Measurements from ENCODE around the gene TDRD6.

TDRD6 gene

DNA sequence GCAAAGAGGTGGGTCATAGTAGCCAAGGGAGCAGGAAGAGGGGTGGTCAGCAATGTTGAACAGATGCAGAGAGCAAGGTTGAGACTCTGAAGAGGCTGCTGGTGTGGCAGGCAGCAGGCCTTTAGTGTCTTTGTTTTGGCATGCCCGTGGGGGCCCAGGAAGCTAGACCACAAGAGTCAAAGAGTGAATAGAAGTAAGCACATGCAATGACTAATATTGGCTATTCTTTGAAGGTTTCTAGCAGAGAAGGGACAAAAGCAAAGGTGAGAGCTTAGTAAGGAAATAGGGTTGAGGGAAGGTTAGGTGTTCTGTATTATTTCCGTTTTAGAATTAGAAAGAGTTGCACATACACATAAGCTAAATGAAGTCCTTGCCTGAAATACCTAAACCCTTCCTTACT, 18.8 kb downstream of the TDRD6 start:
- H3K27ac ChIP-seq (ENCODE audit: extremely low read depth, low read depth, low read length) = no peak overlapping the region
- H3K9me3 ChIP-seq (ENCODE audit: control insufficient read depth, insufficient read depth, low read depth, low read length) = no peaks in the 10 kb centered on the region
- peaks cover 11% of the 10 kb centered on the region for H3K4me1 ChIP-seq (ENCODE audit: control insufficient read depth, insufficient read depth, low read length)
- H3K4me3 ChIP-seq (ENCODE audit: low read depth, low read length) = no peak overlapping the region
- POLR2A ChIA-PET = no interaction called here
- CTCF ChIA-PET = interaction anchor here (0.6 to 3.4 kb wide), 4 partner anchors 29 to 578 kb away, joined by 3 to 9 read pairs (median 4); partner anchors contain the start of gene PLA2G7
- TF ChIP-seq ZNF670 (tag by site-specific recombination; IDR thresholded peaks at IDR 0.05; ENCODE audit: low read depth) (no peak), ZNF114 (tag by site-specific recombination; IDR thresholded peaks at IDR 0.05) (no peak), PRDM1 (tag by site-specific recombination; IDR thresholded peaks at IDR 0.05) (no peak), SP3 (tag by site-specific recombination; IDR thresholded peaks at IDR 0.05) (no peak), HOXA7 (CRISPR knock-in tag; IDR thresholded peaks at IDR 0.05; ENCODE audit: borderline replicate concordance) (no peak), ZNF132 (tag by site-specific recombination; IDR thresholded peaks at IDR 0.05; ENCODE audit: borderline replicate concordance) (no peak)
- TF ChIP-seq, protein P1, sequence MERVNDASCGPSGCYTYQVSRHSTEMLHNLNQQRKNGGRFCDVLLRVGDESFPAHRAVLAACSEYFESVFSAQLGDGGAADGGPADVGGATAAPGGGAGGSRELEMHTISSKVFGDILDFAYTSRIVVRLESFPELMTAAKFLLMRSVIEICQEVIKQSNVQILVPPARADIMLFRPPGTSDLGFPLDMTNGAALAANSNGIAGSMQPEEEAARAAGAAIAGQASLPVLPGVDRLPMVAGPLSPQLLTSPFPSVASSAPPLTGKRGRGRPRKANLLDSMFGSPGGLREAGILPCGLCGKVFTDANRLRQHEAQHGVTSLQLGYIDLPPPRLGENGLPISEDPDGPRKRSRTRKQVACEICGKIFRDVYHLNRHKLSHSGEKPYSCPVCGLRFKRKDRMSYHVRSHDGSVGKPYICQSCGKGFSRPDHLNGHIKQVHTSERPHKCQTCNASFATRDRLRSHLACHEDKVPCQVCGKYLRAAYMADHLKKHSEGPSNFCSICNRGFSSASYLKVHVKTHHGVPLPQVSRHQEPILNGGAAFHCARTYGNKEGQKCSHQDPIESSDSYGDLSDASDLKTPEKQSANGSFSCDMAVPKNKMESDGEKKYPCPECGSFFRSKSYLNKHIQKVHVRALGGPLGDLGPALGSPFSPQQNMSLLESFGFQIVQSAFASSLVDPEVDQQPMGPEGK (tag by site-specific recombination; IDR thresholded peaks at IDR 0.05) = no peak
- TF ChIP-seq, protein P2, sequence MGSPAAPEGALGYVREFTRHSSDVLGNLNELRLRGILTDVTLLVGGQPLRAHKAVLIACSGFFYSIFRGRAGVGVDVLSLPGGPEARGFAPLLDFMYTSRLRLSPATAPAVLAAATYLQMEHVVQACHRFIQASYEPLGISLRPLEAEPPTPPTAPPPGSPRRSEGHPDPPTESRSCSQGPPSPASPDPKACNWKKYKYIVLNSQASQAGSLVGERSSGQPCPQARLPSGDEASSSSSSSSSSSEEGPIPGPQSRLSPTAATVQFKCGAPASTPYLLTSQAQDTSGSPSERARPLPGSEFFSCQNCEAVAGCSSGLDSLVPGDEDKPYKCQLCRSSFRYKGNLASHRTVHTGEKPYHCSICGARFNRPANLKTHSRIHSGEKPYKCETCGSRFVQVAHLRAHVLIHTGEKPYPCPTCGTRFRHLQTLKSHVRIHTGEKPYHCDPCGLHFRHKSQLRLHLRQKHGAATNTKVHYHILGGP (tag by site-specific recombination; IDR thresholded peaks at IDR 0.05) = no peak
- H3K36me3 ChIP-seq (ENCODE audit: control insufficient read depth in 2 of 2, insufficient read depth in 1 of 2, low read length in 2 of 2) = no peaks in the 10 kb centered on the region

DNA sequence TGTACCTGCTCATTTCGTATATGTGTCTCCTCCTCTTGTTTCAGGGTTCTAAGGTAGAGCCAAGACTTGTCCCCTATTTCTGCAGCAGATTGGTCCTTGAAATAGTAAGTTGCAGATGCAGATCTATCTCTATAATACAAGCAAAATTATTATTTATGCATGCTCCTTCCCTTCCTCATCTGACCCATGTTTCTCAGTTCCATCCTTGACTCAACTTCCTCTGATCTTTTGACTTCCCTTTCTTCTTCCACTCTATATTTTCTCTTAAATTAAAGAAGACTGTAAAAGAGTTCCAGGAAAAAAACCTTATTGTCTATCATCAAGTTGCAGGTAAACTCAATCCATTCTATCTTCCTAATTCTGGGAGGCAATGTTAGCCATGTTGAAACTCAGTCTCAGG, 23.8 kb downstream of the TDRD6 start:
- Histone ChIP-seq H3K4me1 (ENCODE audit: control insufficient read depth, insufficient read depth, low read length) (no peaks in the 10 kb centered on the region), H3K9me3 (ENCODE audit: control insufficient read depth, insufficient read depth, low read depth, low read length) (no peaks in the 10 kb centered on the region), H3K27ac (ENCODE audit: extremely low read depth, low read depth, low read length) (no peak overlapping the region), H3K4me3 (ENCODE audit: low read depth, low read length) (no peak overlapping the region), H3K36me3 (ENCODE audit: control insufficient read depth in 2 of 2, insufficient read depth in 1 of 2, low read length in 2 of 2) (no peaks in the 10 kb centered on the region)
- TF ChIP-seq ZNF670 (tag by site-specific recombination; IDR thresholded peaks at IDR 0.05; ENCODE audit: low read depth) = no peak
- no peak for TF ChIP-seq ZNF501 (tag by site-specific recombination; IDR thresholded peaks at IDR 0.05)
- no peak for TF ChIP-seq ZNF404 (tag by site-specific recombination; IDR thresholded peaks at IDR 0.05)
- TF ChIP-seq, protein P3, sequence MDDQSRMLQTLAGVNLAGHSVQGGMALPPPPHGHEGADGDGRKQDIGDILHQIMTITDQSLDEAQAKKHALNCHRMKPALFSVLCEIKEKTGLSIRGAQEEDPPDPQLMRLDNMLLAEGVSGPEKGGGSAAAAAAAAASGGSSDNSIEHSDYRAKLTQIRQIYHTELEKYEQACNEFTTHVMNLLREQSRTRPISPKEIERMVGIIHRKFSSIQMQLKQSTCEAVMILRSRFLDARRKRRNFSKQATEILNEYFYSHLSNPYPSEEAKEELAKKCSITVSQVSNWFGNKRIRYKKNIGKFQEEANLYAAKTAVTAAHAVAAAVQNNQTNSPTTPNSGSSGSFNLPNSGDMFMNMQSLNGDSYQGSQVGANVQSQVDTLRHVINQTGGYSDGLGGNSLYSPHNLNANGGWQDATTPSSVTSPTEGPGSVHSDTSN (CRISPR knock-in tag; IDR thresholded peaks at IDR 0.05) = no peak
- no peak for TF ChIP-seq ZBTB21 (tag by site-specific recombination; IDR thresholded peaks at IDR 0.05)
- no peak for TF ChIP-seq ZNF777 (tag by site-specific recombination; IDR thresholded peaks at IDR 0.05; ENCODE audit: borderline replicate concordance)
- no peak for TF ChIP-seq ZNF654 (tag by site-specific recombination; IDR thresholded peaks at IDR 0.05; ENCODE audit: low read depth)
- no peak for TF ChIP-seq CTCF (tag by site-specific recombination; IDR thresholded peaks at IDR 0.05)
- TF ChIP-seq ZNF610 (tag by site-specific recombination; IDR thresholded peaks at IDR 0.05; ENCODE audit: borderline replicate concordance) = no peak
- TF ChIP-seq ZSCAN30 (tag by site-specific recombination; IDR thresholded peaks at IDR 0.05) = no peak
- no peak for TF ChIP-seq ZNF623 (tag by site-specific recombination; IDR thresholded peaks at IDR 0.05)
- TF ChIP-seq ZNF239 (tag by site-specific recombination; IDR thresholded peaks at IDR 0.05) = no peak
- TF ChIP-seq ZNF555 (tag by site-specific recombination; conservative IDR thresholded peaks at IDR 0.05) = no peak
- TF ChIP-seq MZF1 (tag by site-specific recombination; IDR thresholded peaks at IDR 0.05; ENCODE audit: borderline replicate concordance) = no peak
- TF ChIP-seq ZXDB (tag by site-specific recombination; IDR thresholded peaks at IDR 0.05) = no peak
- no peak for TF ChIP-seq ZNF707 (tag by site-specific recombination; IDR thresholded peaks at IDR 0.05)
- ChIA-PET CTCF (no interaction called here), POLR2A (no interaction called here)

Data from HEK293 (cell line).